Putamen (tissue), 1 donor: ENCODE results near the gene CCL21.
A peak's percentile ranks its signal among the peaks of the same experiment; 100 is the strongest.

Source experiments
- DNase-seq: peaks from one replicate; pipeline ENCODE4 v3.0.0-alpha.2; 2016; ENCODE audit warnings: low spot score

The CCL21 gene

DNA sequence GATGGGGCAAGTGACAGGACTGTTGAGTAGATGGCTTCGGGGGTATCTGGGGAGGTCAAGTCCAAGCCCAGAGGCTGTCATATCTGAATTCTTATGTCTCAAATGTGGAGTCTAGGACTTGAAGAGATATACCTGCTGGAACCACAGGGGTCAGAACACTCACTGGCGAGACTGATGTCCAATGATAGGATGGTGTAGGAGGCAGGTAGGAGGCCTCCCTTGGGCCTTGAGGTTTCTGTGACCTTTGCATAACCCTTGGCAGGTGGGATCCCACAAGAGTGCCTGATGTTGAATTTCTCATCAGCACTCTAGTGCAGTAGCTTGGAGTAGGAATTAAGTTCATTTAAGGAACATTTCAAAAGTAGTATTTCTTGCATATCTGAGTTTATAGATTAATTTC, 2.8 kb downstream of the CCL21 start:
- no peak for DNase-seq

DNA sequence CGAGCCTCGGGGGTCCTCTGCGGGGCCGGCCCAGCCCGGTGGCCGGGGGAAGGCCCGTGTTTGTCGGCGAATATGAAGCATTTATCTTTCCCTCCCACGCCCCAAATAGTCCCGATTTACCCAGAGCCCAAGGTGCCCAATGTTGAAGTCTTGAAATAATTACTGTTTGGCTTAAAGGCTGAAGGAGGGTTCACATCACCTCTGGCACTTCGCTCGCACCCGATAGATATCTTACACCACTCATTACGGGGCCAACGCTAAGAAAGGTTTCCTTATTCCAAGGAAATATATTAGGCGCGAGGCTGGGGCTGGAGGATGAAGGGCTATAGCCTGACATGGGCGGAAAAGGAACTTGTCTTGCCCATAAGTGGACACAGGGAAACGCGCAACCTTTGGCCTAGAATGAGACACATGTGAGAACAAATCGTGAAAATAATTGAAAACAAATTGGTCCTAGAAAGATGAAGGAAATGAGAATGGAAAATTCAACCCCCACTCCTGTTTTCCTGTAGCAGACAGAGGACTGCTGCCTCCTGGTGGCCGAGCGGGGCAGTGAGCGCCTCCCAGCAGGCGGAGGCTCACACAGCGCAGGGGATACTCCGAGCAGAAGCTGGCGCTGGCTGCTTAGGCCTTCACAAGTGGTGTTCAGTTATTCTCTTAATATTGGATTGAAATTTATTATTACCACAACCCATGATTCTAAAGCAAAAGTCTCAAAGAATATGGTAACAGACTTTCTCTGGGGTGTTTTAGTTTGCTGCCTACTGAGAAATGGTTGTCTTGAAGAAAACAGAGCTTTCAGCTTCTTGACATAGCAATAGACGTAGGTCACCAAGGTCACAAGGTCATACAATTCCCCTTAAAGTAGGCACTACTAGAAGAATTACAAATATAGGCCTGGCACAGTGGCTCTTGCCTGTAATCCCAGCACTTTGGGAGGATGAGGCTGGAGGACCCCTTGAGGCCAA, 7.9 kb downstream of the CCL21 start:
- peak; percentile 73 for DNase-seq

DNA sequence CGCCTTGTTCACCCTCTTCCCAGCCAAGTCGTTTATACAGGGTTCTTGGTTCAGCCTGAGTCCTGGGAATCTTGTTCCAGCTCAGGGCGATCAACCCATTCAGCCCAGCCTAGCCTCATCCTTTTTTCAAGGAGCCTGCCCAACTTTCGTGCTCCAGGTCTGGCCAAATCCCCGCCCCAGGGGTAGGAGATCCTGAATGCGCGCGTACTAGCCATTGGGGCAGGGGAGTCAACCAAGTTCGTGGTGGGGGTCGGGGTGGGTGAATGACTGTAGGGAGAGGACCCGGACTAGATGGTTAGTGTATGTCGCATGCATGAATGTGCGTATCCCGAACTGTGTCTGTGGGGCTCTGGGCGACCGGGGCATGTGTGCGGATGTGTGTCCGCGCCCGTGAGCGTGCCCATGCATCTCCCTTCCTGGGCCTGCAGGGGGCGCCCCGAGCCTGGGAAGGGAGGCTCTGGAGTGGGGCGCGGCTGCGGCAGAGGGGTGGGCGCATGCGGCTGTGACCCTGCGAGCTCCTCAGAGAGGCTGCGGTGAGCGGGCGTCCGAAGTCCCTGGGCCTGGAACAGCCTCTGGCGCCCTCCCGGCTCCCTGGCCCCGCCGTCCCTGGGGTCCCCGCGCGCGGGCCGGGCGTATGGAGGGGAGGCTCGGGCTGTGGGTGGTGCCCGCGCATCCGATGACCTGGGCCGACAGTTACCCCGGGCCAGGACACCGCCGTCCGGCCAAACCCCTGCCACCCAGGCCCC, 8.7 kb downstream of the CCL21 start:
- peak; percentile 69 for DNase-seq

DNA sequence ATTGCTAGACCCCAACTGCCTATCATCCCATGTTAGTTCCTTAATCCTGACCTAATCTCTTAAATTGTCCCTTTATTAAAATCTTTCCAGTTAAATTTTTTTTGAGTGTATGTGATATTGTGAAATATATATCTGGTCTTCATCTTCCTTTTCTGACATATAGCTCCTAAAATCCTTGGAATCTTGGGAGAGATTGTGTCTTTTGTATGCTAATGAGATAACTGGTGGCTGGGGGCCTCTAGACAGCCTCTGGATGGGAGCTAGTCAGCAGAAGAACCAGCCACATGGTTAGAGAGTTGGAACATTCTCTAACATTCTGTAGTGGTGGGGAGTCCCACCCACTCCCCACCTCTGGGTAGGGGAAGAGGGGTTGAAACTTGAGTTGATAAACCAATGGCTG, 15.1 kb downstream of the CCL21 start:
- DNase-seq, result no peak

DNA sequence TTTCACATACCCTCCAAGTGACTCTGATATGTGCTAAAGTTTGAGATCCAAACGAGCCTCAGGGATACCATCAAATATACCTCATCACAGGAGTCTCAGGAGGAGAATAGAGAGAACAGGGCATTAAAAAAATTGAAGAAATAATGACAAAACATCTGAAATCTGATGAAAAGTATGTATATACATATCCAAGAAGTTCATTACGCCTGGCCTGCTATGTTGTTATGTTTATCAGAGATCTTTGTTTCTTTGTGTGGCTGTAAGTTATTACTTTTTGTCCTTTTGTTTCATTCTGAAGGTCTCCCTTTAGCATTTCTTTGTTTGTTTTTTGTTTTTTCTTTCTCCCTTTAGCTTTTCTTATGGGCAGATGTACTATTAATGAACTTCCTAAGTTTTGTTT, 16.4 kb downstream of the CCL21 start:
- no peak for DNase-seq

DNA sequence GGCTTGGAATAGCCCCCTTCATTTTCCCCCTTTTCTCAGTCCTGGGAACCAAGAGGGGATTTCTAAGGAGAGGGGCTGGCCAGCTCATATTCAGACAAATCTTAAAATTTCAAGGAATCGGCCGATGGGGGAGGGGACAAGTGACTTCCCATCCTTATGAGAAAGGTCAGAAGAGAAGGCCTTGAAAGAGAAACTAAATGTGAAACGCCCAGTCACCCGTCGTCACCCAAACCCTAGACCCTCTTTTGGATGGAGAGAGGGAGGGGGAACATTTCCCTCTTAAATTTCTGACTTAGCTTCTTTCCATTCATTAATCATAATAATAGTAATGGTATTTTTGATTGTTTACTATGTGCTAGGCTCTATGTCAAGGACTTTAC, 18.0 kb downstream of the CCL21 start:
- no peak for DNase-seq

DNA sequence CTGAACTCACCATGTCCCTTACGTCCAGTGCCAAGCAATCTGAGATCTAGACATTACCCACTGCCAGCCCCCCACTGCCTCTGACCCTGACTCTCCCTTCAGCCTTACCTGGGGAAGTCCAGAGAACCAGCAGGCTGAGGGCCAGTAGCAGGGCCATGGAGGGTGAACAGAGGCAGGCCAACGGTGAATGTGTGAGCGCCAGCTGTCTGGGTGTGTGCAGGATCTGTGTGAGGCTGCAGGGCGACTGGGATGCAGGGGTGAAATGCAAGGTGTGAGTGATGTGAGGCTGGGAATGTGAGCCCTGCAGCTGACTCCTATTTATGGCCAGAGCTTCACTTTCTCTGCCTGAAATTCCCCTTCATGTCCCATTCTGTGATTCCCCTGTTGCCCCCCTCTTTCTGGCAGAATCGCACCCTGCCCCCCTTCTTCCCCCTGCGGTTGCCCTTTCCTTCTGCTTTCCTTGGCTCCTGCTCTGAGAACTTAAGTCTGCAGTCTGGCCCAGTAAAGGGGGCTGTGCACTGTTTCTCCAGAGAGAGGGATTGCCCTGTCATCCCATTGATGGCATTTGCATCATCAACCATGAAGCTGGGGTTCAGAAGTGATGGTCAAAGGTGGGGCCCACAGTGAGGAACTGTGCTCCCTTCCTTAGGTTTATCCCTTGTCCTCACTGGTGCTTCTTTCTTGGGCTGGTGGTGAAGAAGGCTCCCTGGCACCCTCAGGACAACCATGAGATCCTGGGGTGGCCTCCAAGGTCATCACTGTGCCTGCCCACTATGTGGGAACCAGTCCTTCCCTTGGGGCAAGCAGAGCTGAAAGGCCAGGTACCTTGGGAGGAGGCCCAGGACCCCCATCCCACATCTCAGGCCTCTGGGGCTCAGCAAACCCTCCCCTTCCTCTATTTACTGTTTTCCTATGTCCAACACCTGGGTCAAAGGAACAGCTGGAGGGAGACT, 18.7 kb downstream of the CCL21 start, which contains the start of gene CCL19:
Gene CCL19, minus strand, starts transcription at position 294 of the 953 bp plus-strand sequence. Its CDS starts 137 bp downstream, at position 157.
- no peak for DNase-seq

DNA sequence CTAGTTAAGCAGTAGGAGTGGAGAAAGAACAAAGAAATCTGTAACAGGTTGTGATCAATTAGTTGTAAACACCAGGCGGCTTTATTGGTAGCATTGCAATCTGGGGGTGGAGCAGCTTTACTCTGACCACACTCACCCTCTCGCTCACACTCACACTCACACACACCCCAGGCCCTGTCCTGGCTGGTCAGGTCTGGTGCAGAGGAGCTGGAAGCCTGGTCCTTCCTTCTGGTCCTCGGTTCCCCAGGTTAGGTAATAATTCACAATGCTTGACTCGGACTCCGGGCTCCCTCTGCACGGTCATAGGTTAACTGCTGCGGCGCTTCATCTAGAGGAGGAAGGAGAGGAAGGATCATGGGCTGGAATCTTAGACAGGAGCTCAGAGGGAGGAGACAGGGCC, 20.4 kb downstream of the CCL21 start:
- no peak for DNase-seq

DNA sequence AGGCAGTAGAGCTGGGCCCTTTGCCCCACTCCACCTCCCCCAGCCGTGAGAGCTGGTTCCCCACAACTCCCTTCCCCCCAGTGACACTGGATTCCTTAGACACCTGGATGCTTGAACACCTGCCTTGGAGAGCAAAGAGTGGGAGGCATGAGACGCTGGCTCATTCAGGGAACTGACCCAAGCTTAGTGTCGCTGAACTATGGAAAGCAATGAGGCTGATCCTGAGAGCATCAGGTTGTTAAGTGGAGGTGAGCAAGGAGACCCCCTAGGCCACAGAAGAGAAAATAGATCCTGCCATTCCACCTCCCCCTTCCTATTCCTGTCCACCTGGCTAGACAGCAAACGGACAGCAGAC, 20.8 kb downstream of the CCL21 start:
- no peak for DNase-seq

DNA sequence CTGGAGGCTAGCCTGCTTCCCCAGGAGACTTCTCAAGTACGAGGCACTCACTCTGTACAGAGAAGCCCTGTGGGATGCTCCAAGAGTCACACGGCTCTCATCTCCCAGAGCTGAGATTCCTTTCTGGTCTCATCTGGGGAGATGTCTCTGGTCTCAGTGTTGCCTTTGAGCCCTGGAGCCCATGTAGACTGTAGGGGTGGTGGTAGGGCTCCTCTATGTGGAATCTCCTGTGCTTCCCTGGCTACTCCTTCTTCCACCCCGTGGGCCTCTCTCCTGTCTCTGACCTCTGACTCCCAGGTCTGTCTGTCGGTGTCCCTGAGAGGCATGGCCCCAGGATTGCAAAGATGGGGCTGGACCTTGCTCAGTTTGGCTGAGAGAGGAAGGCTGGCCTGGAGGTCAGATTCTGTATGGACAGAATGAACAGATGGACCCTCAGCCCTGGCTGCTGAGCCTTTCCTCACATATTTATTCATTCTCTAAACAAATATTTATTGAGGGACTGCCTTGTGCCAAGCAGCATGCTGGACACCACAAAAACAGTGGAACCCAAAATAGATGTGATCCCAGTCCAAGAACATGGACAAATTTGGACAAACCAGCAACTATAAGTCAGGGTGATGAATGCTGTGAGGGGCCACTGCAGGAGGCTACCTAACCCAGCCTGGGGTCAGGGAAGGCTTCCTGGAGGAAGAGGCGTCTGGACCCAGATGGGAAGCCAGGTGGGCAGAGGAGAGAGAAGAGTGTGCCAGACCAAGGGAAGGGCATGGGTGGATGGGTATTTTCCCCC, 21.4 kb downstream of the CCL21 start:
- no peak for DNase-seq

DNA sequence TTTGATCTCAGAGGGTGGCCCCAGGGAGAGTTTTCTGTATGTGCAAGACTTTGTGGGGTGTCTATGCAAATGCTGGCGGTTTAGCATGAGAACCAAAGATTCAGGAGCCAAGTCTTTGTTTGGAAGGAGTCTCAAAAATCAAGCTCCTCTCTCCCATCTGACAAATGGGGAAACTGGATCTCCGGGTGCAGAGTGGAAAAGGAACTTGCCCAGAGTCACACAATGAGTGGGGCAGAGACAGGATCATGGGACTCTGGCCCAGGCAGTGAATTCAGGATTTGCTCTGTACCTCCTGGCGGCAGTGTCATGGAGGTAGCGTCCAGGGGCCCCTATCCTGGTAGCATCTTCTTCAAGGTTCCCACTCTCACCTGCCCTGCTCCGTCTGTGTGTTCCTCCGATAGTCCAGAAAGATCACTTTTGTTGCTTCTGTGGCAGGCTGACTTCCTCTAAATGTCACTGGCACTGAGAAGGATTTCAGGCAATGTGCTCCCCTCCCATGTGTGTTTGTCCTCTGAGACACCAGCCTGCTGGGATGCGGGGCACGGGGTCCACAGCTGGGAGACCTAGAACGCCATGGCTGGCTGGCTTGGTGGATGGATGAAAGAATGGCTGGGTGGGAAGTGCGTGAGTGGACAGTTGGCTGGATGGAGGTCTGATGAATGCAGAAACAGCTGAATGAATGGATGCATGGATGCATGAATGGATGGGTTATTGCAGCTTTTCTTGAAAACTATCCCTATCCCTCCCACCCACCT, 22.5 kb downstream of the CCL21 start:
- no peak for DNase-seq

DNA sequence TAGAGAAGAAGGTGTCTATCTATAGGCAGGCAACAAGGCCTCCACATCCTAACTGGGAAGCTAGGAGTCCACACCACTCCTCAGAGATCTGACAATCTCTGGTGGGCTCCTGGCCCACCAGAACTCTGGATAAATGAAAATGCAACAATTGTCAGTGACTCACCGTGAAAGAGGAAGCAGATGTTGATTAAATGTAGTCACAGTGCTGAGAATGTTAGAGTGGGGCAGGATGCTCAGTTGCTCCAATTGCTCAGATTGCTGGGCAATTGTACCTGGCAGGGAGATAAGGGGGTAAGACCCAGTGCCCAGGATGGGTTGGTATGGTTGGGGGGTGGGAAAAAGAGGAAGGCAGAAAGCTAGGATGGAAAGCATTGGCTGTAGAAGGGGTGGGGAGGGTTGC, 23.2 kb downstream of the CCL21 start:
- no peak for DNase-seq

DNA sequence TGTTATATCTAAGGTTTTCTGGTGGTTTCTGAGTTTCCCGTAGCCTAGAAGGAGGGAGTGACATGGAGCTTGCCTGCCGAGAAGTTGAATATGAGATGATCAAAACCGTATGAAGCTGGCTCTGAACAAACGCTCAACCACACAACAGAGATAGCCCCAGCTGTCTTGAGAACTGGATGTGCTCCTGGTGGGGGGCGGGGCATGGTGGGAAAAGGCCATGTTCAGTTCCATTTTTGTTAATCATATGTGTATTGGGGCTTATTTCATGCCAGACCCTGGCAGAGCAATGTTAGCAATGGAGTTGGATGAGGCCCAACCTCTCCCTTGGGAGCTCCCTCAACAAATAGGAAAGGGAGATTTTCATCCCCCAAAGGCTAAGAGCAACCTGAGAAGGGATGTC, 23.7 kb downstream of the CCL21 start:
- no peak for DNase-seq

DNA sequence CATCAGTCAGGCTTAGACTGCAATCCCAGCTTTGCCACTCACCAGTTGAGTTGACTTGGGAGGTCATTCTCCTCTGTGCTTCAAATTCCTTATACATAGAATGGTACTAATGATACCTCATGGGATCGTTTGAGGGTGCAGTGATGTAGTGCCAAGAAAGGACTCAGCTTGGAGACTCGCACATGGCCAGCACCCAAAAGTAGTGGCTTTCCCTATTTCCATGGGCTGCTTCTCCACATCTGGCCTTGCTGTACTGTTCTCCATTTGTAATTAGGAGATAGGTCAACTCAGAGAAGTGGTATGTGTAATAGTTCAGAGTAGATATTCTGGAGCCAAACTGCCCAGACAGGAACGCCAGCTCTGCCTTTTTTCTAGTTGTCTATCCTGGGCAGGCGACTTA, 24.3 kb downstream of the CCL21 start:
- no peak for DNase-seq

DNA sequence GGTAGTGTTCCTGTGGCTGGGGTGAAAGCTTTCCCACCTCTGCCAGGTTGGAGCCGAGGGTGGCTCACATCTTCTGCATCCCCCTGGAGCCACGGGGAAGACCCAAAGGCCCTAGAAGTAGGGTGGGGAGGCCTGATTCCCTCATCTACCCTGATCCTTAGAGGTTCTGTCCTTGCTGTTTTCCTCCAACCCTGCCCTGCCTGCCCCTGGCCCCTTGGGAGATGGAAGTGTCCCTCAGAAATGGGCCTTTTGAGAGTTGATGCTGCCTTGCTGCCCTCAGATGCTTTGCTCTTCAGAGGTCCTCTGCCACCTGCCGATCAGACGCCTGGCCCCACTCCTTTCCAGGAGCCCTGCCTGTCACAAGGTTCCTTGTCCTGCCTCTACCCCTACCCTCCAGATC, 25.1 kb downstream of the CCL21 start:
- DNase-seq, result no peak

DNA sequence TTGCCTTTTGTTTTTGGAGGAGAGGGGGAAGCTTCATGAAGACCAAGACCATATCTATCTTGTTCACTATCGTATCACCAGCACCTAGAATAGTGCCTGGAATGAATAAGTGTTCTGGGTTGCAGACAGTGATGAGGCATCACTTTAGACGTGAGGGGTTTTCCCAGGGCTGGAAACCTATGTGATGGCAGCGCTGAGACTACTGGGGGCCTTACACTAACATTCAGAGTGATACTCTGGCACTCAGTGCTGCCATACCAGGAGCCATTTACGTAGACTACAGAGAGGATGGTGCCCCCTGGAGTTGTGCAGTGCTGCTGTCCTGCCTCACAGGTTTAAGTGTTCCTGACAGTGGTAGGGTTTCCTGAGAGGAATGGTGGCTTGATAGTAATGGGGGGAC, 25.8 kb downstream of the CCL21 start:
- no peak for DNase-seq

DNA sequence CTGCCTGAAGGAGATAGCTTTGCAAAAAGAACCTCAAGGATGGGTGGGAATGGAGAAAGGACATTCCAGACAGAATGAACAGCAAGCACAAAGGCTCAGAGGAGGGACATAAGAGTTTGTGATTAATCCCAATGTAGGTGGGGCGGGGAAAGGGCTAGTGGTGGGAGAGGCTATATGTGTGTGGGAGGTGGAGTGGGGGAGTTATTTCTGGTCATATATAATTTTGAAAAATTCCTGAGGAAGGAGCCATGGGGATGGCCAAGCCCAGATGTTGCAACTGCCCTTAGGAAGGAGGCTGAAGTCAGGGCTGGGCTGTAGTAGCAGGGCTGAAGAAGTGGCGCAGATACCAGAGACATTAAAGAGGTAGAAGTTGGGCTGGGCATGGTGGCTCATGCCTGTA, 34.1 kb downstream of the CCL21 start:
- DNase-seq, result no peak

DNA sequence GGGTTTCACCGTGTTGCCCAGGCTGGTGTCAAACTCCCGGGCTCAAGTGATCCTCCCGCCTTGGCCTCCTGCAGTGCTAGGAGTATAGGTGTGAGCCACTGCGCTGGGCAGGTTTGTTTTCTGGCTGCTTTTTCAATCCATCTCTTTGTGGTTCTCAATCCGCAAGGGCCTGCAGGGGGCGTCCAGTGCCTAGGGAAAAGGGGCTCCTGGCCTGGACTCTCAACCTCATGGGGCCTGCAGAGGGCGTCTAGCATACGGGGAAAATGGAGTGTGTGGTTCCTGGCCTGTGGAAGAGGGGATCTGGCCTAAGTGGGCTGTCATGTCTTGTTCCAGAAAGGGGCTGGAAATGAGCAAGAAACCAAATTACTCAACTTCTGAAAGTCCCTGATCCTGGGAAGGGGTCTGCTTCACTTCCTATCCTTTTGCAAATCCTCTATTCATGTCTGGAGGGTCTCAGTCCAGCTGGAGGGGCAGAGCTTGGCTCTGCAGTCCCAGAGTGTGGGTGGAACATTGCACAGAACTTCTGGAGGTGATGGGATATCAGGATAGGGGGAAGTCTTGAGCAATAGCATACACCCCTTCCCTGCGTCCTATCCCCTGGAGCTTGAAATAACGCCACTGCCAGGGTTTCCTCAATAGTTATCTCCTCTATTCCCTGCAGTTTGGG, 34.8 kb downstream of the CCL21 start:
- DNase-seq, result no peak

DNA sequence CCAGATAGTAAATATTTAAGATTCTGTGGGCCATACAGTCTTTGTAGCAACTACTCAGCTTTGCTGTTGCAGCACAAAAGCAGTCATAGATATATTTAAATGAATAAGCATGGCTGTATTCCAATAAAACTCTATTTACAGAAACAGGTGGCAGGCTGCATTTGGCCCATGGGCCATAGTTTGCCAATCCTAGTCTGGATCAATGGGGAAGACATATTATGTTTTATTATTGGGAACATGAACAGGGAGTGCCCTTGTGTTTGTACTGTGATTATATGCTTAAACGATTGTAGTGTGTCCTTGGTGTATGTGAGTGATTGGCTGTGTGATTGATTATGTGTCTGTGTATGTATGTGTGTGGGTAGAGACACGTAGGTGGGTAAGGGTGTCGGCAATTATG, 35.5 kb downstream of the CCL21 start:
- no peak for DNase-seq

DNA sequence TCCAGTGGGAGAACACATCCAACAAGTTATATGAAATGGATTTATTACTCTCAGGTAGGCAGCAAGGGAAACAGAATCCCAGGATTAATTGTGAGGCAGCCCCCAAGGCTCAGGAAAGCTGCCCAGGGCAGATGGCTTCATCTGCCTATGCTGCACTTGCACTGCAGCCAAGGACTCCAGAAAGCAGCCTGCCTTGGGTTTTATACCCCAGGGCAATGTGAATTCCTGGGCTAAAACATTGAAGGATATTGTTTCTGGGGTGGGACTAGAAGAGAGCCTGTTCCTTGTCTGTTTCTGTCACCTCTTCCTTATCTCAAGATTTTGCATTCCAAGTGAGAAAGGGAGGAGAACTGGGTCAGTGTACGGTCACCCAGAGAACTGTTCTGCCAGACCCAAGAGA, 38.6 kb downstream of the CCL21 start:
- DNase-seq, result no peak
